Measurements from ENCODE around the gene THSD4. TPM values are rescaled to one million over a fixed set of nuclear protein-coding genes. Genes with fewer than 3 reads are reported as not detected.
A peak's percentile ranks its signal among the peaks of the same experiment; 100 is the strongest.

THSD4 gene
- total RNA-seq, 1 donor = 15.6 TPM

- peaks cover 6% of the 10 kb centered on the region for H3K4me1 ChIP-seq (ENCODE audit: insufficient read depth, low read length)
- no peak overlapping the region for H2AFZ ChIP-seq (ENCODE audit: low read length)
- no peak for TF ChIP-seq CTCF (IDR thresholded peaks at IDR 0.05; ENCODE audit: extremely low read depth, low read depth, low read length)
- no peaks in the 10 kb centered on the region for H4K20me1 ChIP-seq (ENCODE audit: insufficient read depth, low read length)
- DNase-seq (ENCODE audit: insufficient read length, low spot score, missing footprints) = no peak
- H3K27ac ChIP-seq (ENCODE audit: low read depth, low read length) = no peak overlapping the region
- no peak overlapping the region for H3K4me3 ChIP-seq (ENCODE audit: insufficient read depth, low read length)
- no peak overlapping the region for H3K4me2 ChIP-seq (ENCODE audit: insufficient read depth, low read length)
- H3K79me2 ChIP-seq (ENCODE audit: insufficient read depth, low read length) = no peaks in the 10 kb centered on the region
- no peaks in the 10 kb centered on the region for H3K9me3 ChIP-seq (ENCODE audit: low read depth, low read length)
- no peaks in the 10 kb centered on the region for H3K36me3 ChIP-seq (ENCODE audit: insufficient read depth, low read length)
- H3K27me3 ChIP-seq (ENCODE audit: insufficient read depth, low read length) = no peaks in the 10 kb centered on the region
Measured at GRCh38 chr15:71072423-71072822, 42.8 kb upstream of the THSD4 start.

- H3K4me1 ChIP-seq (ENCODE audit: insufficient read depth, low read length) = peaks cover 41% of the 10 kb centered on the region
- H4K20me1 ChIP-seq (ENCODE audit: insufficient read depth, low read length) = no peaks in the 10 kb centered on the region
Measured at GRCh38 chr15:71078506-71079207, 36.6 kb upstream of the THSD4 start.

GRCh38 chr15:71079208-71080044 is 35.8 kb upstream of the THSD4 start:
- peak overlapping the region; percentile 99 for H3K27ac ChIP-seq (ENCODE audit: low read depth, low read length)
- peaks cover 45% of the 10 kb centered on the region for H3K4me1 ChIP-seq (ENCODE audit: insufficient read depth, low read length)
- H4K20me1 ChIP-seq (ENCODE audit: insufficient read depth, low read length) = no peaks in the 10 kb centered on the region
- H3K4me3 ChIP-seq (ENCODE audit: insufficient read depth, low read length) = peak overlapping the region; percentile 21
- TF ChIP-seq CTCF (IDR thresholded peaks at IDR 0.05; ENCODE audit: extremely low read depth, low read depth, low read length) = no peak
- H3K27me3 ChIP-seq (ENCODE audit: insufficient read depth, low read length) = no peaks in the 10 kb centered on the region
- peak overlapping the region; percentile 47 for H2AFZ ChIP-seq (ENCODE audit: low read length)
- H3K79me2 ChIP-seq (ENCODE audit: insufficient read depth, low read length) = no peaks in the 10 kb centered on the region
- no peaks in the 10 kb centered on the region for H3K36me3 ChIP-seq (ENCODE audit: insufficient read depth, low read length)
- no peaks in the 10 kb centered on the region for H3K9me3 ChIP-seq (ENCODE audit: low read depth, low read length)
- peak overlapping the region; percentile 71 for H3K4me2 ChIP-seq (ENCODE audit: insufficient read depth, low read length)
- peak; percentile 66 for DNase-seq (ENCODE audit: insufficient read length, low spot score, missing footprints)

More at GRCh38 chr15:71078506-71079207, 36.6 kb upstream of the THSD4 start:
- TF ChIP-seq CTCF (IDR thresholded peaks at IDR 0.05; ENCODE audit: extremely low read depth, low read depth, low read length) = no peak
- Histone ChIP-seq H3K9me3 (ENCODE audit: low read depth, low read length) (no peaks in the 10 kb centered on the region), H2AFZ (ENCODE audit: low read length) (no peak overlapping the region), H3K79me2 (ENCODE audit: insufficient read depth, low read length) (no peaks in the 10 kb centered on the region), H3K36me3 (ENCODE audit: insufficient read depth, low read length) (no peaks in the 10 kb centered on the region), H3K4me2 (ENCODE audit: insufficient read depth, low read length) (peak overlapping the region; percentile 21), H3K27me3 (ENCODE audit: insufficient read depth, low read length) (no peaks in the 10 kb centered on the region), H3K4me3 (ENCODE audit: insufficient read depth, low read length) (no peak overlapping the region), H3K27ac (ENCODE audit: low read depth, low read length) (peak overlapping the region; percentile 99)
- no peak for DNase-seq (ENCODE audit: insufficient read length, low spot score, missing footprints)

- Histone ChIP-seq H4K20me1 (ENCODE audit: insufficient read depth, low read length) (no peaks in the 10 kb centered on the region), H3K4me3 (ENCODE audit: insufficient read depth, low read length) (no peak overlapping the region), H3K36me3 (ENCODE audit: insufficient read depth, low read length) (no peaks in the 10 kb centered on the region), H3K27me3 (ENCODE audit: insufficient read depth, low read length) (no peaks in the 10 kb centered on the region), H2AFZ (ENCODE audit: low read length) (no peak overlapping the region), H3K4me2 (ENCODE audit: insufficient read depth, low read length) (peak overlapping the region; percentile 71), H3K9me3 (ENCODE audit: low read depth, low read length) (no peaks in the 10 kb centered on the region), H3K79me2 (ENCODE audit: insufficient read depth, low read length) (no peaks in the 10 kb centered on the region), H3K27ac (ENCODE audit: low read depth, low read length) (peak overlapping the region; percentile 99), H3K4me1 (ENCODE audit: insufficient read depth, low read length) (peaks cover 45% of the 10 kb centered on the region)
- no peak for TF ChIP-seq CTCF (IDR thresholded peaks at IDR 0.05; ENCODE audit: extremely low read depth, low read depth, low read length)
- DNase-seq (ENCODE audit: insufficient read length, low spot score, missing footprints) = no peak
Measured at GRCh38 chr15:71080166-71080565, 35.1 kb upstream of the THSD4 start.
